SW 1271 (cell line): Measurements from ENCODE around the gene SORL1.

Experiments used
- DNase-seq, 2 experiments: peaks; one replicate each; lab custom pipeline; 2025; lab: John Stamatoyannopoulos, UW

Gene SORL1

DNA sequence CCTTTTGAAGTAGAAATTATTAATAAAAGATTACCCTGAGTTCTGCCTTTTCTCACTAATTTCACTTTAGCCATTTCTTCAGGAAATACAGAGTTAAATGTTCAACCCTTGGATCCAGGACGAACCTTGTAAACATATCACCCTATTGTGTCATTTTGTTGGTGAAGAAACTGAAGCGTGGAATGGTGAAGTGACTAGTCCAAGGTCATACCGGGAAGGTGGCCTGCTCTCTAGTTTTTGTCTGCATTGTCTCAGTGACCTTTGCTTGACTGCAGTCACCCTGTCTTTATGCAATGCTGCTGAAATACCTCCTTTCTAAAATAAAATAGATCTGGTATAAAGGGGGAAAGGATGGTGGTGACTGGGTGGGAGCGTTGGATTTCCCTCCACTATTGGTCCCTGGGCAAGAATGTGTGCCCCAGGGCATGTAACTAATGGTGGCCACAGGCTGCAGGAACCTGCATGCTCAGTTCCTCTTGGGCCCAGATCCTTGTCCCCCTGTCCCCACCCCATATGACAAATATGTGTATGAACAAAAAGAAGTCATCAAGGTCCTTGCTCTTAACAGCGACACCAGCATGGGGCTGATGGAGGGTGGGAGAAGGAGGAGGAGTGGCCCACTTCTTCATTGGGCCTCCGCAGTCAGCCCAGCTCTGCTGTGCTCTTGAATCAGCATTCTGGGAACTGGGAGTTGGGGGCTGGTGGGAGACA is 1.6 kb downstream of the SORL1 start:
- DNase-seq: no peak

DNA sequence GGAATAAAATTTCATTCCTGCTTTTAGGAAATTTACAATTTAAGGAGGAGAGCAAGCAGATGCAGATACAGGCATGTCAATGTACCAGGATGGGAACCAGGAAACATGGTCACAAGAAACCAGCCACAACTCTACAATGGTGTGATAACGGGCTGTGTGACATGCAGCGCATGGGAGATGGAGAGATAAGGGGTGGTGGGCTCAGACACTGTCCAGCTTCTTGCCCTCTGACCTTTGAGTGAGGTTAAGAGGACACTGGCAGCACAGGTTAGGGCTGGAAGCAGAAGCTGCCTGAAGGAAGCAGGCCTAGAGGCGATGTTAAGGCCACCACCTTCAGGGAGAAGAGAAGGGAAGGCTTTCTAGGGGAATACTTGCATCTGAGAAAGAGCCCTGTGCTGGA is 3.0 kb downstream of the SORL1 start:
- DNase-seq: no peak

DNA sequence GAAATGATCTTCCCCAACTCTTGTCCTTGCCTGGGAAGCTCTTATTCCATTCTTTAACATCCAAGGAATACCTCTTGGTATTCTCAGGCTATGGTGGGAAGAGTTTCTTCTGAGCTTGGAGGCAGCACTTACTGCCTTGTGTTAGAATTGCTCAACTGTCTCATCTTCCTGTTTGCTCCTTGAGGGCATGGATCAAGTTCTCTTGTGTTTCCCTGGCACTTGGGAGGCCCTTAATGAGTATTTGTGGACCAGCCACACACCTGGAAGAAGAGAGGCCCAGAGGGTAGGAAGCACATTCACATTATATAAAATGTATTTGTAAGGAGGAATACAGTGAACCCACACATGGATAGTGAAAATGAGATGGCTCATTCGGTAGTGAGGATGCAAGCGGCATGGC is 4.0 kb downstream of the SORL1 start:
- DNase-seq: no peak

DNA sequence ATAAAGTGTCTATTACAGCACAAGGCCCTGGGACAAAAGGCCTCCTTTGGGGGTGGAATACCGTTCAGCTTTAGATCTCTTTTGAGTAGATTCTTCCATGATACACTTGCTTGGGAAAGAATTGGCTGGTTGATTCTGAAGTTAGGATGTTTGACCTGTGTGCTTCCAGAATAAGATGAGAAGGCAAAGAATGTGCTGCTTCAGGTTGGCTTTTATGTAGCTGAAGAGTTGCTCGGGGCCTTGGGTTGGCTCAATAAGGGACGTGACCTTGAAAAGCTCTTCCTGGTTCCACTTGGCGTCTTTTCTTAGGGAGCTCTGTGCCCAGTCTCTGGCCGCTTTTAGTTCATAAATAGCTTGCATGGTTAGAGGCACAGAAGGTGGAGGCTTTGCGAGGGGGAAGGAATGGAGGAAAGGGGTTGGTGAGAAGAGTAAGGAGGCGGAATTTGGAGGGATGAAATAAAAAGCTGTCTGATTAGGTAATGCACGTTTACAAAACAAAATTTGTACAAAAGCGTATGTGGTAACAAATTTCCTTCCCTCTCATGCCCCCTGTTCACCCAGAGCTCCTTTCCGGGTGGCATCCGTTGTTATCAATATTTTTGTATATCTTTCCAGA is 4.8 kb downstream of the SORL1 start:
- no peak for DNase-seq

DNA sequence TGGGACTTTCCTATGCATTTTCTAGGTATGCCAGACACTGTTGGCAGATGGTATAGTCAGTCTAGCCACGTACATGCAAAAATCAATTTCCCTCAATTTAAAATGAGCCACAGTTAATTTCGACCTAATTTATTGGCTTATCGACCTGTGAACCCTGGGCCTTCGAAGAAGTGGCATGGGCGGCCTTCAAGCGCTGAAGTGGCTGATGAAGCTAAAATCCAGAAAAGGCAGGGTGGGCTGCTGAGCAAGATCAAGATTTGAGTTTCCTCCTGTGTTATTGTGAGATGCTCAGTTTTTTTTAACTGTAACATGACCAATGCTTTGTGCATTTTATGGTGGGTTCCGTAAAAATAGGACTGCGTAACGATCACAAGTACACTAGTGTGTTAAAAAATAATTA is 6.4 kb downstream of the SORL1 start:
- no peak for DNase-seq

DNA sequence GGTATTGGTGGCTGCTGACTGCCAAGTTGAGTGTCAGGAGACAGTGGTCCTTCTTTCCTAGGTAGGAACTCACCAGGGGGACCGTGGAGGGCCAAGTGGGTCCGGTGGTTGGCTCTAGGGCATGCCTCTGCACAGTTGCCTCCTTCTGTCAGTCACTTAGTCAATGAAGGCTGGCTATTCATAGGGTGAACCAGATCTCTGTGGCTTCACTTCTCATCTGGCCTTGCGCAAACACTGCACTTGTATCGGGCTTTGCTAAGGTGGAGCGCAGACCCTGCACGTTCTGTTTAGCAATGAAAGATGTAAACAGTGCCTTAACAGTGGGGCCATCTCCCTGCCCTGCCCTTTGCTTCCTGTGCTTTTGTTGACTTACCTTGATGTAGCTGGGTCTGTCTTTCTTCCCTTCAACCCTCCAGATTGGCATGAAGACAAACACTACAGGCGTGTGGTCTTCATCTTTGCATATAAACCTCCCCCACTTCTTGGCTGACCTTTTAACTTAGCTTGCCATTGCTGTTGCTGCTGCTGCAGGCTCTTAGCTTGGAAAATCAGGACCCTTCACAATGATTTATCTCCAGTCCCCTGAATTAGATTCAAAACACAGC is 7.4 kb downstream of the SORL1 start:
- DNase-seq: no peak

DNA sequence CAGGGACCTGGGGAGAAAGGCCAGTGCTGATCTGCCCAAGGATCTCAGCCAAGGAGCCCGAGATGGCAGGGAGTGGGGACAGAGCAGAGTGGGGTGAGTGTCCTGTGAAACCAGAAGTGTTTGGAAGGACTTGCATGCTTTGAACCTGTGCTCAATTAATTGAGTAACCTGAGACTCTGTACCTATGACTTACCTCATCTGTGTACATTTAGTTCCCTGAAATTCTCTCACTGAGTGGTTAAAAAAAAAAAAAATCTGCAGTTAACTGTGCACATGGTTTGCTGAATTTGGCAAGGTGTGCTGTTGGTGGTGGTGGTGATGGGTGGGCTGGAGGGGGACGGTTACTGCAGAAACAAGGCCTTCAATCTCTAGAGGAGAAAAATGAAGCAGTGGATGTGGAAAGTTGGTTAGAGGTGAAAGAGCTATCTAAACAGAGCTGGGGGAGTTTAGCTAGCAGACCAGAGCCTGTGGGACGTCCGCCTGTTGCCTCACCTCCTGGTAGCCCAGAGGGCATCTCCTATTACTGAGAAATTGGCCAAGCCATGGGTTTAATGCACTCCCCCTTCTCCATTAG is 8.9 kb downstream of the SORL1 start:
- DNase-seq: no peak

DNA sequence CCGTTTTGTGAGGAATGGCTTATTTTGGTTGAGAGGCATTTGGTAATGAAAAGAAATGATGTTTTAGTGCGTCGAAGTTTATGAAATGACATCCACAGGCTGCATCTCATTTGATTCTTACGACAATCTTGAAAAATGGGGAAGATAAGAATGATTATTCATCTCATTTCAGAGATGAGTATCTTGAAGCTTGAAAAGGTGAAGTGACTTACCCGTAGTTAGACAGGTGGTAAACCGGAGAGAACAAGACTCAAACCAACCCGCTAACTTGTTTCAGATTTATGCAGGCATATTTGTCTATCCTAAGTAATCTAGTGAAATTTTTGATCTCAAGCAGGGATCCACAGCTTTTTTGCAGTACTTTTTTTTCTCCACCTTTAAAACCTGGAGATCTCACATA is 9.7 kb downstream of the SORL1 start:
- DNase-seq: no peak

DNA sequence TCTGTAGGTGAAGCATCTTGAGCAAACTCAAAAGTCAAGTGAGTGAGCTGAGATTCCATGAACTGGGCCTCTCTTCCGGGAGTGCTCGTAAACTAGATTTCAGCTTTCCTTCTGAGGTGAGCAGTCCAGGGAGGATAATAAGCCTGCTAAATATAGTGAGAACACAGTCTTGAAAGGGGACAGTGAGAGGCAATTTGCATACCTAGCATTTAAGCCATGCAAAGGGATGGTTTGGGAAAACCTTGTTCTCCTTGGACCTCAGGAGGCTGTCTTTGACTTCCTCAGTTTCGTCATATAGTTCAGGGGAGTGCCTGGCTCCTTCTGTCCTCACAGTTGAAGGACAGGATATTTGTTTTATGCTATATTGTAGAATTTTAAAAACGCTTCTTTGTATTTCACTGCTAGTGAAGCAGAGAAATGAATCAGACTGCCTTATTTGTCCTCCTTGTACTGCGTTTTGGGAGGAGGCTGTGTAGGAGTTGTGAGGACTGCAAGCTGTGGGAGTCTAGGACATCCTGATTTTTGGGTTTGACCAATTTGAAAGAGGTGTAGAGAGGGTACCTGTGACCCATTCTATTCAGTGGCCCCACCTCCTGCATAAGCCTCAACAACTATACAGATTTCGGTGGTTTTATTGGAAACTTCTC is 11.7 kb downstream of the SORL1 start:
- DNase-seq: no peak

DNA sequence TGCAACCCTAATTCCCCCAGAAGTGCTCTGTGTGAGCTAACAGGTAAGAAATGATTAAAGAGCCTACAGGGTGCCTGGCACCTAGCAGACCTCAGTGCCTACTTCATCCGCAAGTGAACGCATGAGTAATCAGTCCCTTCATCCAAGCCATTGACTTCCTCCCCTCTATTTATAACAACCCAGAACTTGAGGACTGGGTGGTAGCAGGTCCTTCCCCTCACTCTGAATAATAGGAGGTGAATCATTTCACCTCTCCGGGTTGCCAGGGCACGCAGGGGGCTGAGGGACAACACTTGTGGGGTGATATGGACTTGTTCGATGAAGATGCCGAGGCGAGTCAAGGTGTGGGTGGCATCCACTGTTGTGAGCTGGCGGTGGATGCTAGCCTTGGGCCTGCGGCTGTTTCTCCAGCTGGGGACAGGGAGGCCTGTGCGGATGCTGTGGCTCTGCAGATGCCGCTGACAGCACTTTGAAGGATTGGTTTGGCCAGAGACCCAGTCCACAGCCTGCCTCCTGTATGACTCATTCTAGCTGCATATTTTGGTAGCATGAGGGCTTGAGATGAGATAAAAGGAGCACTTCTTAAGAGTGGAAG is 12.3 kb downstream of the SORL1 start:
- peak in 1 of 2 experiments; percentile 69 for DNase-seq

DNA sequence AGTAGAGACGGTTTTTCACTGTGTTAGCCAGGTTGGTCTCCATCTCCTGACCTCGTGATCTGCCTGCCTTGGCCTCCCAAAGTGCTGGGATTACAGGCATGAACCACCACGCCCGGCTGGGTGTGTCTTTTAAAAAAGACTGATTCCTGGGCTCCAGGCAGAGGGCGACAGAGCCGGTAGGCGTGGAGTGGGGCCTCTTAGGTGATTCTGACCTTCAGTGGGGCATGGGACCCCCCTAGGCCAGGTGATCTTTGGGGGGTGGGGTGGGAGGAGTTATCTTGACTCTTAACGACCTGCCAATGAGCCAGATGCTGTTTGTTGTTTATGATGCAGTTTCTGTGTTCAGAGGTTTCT is 13.6 kb downstream of the SORL1 start:
- DNase-seq: no peak

DNA sequence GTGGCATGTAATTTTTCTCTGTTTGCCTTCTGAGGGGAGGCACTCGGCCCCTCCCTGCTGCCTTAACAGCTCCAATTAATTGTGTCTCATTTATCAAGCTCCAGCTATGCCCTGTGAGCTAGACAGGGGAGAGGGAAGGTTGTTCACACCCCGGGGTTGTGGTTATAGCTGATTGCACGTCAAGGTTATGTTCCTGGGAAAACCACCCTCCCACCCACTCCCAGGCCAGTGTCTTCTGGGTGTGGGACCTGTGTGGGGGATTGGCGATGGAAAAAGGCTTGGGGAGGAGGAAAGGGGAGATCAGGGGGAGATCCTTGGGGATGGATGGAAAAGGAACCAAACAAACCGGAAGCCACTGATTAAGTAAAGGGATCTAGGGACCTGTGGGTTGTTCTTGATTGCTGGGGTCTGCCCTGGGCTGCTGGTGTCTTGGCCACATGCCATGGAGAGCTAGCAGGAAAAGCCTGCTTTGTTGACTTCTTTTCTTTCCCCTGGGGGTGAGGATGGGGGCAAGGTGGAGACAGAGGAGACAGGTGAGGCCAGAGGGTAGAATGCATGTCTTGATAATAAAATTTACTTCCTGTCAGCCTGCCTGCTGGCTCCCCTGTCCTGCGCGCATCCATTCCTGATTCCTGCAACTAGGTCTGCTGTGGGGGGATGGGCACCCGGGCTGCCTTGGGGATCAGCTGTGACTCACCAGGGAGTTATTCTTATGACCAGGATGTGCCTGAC is 14.1 kb downstream of the SORL1 start:
- DNase-seq: peak; percentile 82 to 91

DNA sequence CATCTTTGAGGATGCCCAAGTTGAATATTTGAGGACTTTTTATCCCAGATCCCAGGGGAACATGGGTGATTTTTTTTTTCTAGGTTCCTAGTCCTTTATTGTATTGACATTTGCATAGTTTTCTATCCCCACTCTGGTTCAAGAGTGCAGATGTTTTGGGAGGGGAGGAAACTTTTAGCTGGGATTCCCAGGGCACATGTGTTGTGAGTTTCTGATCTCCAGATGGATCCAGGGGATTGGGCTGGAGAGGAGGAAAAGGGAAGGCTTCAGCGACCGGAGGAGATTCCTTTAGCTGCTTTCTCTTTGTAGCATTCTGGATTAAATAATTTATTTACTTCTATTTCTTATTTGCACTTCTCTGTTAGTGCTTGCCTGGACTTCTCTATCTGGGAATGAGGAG is 15.4 kb downstream of the SORL1 start:
- no peak for DNase-seq

DNA sequence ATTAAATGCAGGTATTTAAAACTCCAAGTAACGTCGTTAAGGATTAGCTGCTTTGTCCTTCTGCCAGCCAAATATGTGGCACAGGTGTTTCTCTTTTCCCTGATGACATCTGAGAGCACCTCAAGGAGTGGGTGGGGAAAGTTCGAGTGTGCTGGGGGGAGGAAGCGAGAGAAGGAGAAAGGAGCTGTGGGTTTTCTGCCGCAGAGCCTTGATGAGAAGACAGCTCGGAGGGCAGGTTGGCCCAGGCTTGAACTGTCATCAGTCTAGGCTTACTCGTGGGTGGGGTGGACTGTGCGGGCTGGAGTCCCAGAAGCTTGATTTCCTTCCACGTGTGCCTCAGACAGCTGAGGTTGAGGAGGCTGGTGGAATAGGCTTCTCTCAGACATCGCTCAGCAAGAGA is 15.9 kb downstream of the SORL1 start:
- no peak for DNase-seq

DNA sequence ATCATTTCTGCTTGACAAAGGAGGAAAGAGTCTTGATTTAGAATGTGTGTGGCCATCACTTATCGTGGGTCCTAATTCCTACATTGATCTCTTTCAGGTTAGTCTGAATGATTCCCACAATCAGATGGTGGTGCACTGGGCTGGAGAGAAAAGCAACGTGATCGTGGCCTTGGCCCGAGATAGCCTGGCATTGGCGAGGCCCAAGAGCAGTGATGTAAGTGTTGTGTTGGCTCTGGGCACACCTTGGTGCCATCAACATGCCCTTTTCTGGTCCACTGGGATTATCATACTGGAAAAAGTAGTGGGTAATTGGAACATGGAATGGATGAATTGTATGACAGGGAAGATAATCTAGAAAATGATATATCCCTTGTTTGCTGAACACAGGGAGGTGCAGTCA is 17.8 kb downstream of the SORL1 start:
- no peak for DNase-seq

DNA sequence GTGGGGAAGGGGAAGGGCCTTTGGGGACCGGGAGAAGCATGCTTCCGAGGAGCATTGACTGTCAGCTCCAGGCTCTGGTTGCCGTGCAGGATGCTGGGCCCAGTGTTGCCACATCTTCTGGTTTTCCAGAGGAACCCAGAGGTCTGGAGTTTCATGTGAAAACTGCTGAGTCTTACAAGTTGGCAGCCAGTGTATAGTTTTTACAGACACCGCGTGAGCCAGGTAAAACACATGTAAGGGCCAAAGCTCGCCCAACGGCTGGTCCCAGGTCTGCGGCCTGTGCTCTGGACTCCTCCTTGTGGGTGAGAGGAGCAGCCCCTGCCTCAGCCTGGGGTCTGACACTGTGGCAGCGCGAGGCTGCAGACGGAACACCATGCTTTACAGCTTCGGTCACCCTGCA is 19.1 kb downstream of the SORL1 start:
- no peak for DNase-seq

DNA sequence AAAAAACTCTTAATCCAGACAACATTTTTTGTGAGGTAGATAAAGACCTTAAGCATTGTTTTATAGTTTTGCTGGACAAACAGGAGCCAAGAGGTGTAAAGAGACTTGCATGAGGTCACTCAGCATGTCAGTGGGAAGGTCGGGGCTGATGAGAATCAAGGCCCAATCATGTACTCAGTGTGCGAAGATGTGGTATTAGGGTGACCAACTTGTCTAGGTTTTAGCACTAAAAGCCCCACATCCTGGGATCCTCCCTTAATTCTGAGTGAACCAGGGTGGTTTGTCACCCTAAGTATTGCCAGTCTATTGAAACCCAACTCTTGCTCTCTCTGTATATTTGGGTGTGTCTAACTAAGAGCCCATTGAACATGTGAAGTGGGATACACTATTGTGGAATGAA is 20.2 kb downstream of the SORL1 start:
- DNase-seq: no peak

DNA sequence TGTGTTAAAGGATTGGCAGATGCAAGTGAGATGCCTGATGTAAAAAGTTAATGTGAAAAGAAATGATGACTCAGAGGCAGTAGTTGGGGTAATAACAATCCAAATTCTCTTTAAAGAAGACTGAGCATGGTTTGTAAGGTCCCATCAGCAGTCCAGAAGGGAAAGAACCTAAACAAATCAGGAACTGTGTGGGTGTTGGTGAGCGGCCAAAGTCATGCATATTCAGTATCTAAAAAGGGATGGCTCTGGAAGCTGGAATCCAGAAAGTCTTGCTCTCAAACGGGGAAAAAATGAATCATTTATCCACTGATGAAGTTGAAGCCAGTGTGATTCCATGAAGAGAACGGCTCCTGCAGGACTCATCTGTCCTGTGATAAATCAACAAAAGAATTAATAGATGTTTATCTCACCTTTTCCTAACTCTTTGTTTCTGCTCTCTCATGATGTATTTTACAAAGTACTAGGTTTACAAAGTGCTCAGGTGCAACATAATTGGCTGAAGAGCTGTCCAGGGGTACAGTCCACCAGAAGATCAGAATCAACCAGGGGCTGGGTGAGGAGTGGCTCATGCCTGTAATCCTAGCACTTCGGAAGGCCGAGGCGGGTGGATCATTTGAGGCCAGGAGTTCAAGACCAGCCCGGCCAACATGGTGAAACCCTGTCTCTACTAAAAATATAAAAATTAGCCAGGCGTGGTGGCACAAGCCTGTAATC is 21.1 kb downstream of the SORL1 start:
- no peak for DNase-seq

DNA sequence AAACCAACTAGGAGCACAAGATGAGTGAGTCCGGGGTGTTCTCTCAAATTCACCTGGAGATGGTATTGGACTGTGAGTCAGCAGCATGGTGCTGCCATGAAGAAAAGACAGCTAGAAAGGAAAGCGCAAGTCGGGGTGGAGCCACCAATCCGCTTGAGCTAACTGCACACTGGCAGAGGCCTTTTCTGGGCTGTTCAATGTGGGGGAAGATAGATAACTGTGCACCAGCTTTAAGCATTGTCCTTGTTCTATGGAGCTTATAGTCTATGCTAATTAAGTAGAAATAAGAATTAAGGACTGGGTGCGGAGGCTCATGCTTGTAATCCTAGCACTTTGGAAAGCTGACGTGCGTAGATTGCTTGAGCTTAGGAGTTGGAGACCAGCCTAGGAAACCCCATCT is 22.6 kb downstream of the SORL1 start:
- DNase-seq: no peak

DNA sequence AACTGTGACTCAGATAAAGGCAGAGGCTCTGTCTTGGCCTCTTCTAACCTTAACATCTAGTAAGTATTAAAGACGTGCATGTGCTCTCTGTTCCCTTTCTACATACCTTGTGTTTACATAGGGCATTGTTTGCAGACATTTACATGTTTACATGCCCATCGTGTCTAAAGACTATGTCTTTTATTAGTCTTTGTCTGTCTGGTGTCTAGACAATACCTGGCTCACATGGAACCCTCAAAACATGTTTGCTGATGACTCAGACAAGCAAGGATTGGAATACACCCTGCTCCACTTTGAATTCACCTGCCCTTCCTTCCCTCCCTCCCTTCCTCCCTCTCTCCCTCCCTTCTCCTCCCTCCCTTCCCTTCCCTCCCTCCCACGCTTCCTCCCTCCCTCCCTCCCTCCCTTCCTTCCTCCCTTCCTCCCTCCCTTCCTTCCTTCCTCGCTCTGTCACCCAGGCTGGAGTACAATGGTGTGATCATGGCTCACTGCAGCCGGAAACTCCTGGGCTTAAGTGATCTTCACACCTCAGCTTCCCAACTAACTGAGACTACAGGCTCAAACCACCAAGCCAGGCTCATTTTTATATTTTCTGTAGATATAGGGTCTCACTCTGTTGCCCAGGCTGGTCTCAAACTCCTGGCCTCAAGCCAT is 24.4 kb downstream of the SORL1 start:
- DNase-seq: no peak
